SHP77 treated with DMSO at 0.1 percent for 48 hours (cell line): ENCODE results near the gene SMG9.

Source experiments
- DNase-seq: peaks from one replicate; lab custom pipeline; 2025; lab: John Stamatoyannopoulos, UW

SMG9 gene

GRCh38 chr19:43724896-43725295 is 29.9 kb downstream of the SMG9 start:
- DNase-seq: no peak

GRCh38 chr19:43723588-43723987 is 31.2 kb downstream of the SMG9 start:
- DNase-seq: no peak

GRCh38 chr19:43721469-43722048 is 33.2 kb downstream of the SMG9 start:
- DNase-seq: no peak

GRCh38 chr19:43720936-43721335 is 33.8 kb downstream of the SMG9 start:
- DNase-seq: no peak

GRCh38 chr19:43719918-43720317 is 34.8 kb downstream of the SMG9 start:
- no peak for DNase-seq

GRCh38 chr19:43719378-43719868 is 35.3 kb downstream of the SMG9 start:
- DNase-seq: no peak

- DNase-seq: no peak
These were observed 36.0 kb downstream of the SMG9 start for GRCh38 chr19:43718627-43719377.

GRCh38 chr19:43715776-43716175 is 39.0 kb downstream of the SMG9 start, which contains the start of gene IRGC:
IRGC (plus strand) TSS chr19:43716076; CDS start chr19:43718559, 2,483 bp downstream.
- no peak for DNase-seq

- DNase-seq: no peak
These were observed 41.6 kb downstream of the SMG9 start for GRCh38 chr19:43713208-43713607.

GRCh38 chr19:43711751-43712355 is 42.9 kb downstream of the SMG9 start:
- no peak for DNase-seq

- no peak for DNase-seq
These were observed 46.0 kb downstream of the SMG9 start for GRCh38 chr19:43708716-43709115.

GRCh38 chr19:43707158-43707712 is 47.5 kb downstream of the SMG9 start:
- DNase-seq: no peak

- no peak for DNase-seq
These were observed 49.0 kb downstream of the SMG9 start for GRCh38 chr19:43705729-43706128.

- DNase-seq: no peak
These were observed 50.6 kb downstream of the SMG9 start for GRCh38 chr19:43704002-43704705.

- no peak for DNase-seq
These were observed 54.3 kb downstream of the SMG9 start for GRCh38 chr19:43700395-43701000.

- no peak for DNase-seq
These were observed 55.0 kb downstream of the SMG9 start for GRCh38 chr19:43699506-43700394.

- no peak for DNase-seq
These were observed 57.5 kb downstream of the SMG9 start for GRCh38 chr19:43697295-43697694.

- no peak for DNase-seq
These were observed 58.6 kb downstream of the SMG9 start for GRCh38 chr19:43695985-43696704.

- no peak for DNase-seq
These were observed 60.2 kb downstream of the SMG9 start for GRCh38 chr19:43694553-43694952.

GRCh38 chr19:43692877-43693276 is 61.9 kb downstream of the SMG9 start:
- no peak for DNase-seq
